Trophoblast cell (in vitro differentiated cells and primary cell): ENCODE results near the gene ENPP6.

ENCODE experiments used
- DNase-seq, 2 donors: peaks; one replicate each; pipeline ENCODE4 v3.0.0-alpha.2; 2016
- H2AFZ ChIP-seq: 2 replicates; pipeline ENCODE4 v1.6.1; 2013; ENCODE audit warnings: low read length, moderate library complexity, mild to moderate bottlenecking; ENCODE audit not compliant: insufficient read depth, poor library complexity
- H2AK5ac ChIP-seq: 2 replicates; pipeline ENCODE4 v1.6.1; 2013; ENCODE audit warnings: mild to moderate bottlenecking, low read length
- H2BK120ac ChIP-seq: 2 replicates; pipeline ENCODE4 v1.6.1; 2013; ENCODE audit warnings: low read length, mild to moderate bottlenecking, moderate library complexity; ENCODE audit not compliant: insufficient read depth, poor library complexity
- H2BK12ac ChIP-seq: 2 replicates; pipeline ENCODE4 v1.6.1; 2013; ENCODE audit warnings: mild to moderate bottlenecking, low read length, moderate library complexity
- H2BK5ac ChIP-seq: 2 replicates; pipeline ENCODE4 v1.6.1; 2013; ENCODE audit warnings: low read length, low read depth, moderate library complexity, mild to moderate bottlenecking; ENCODE audit not compliant: poor library complexity
- H3K14ac ChIP-seq: 2 replicates; pipeline ENCODE4 v1.6.1; 2013; ENCODE audit warnings: mild to moderate bottlenecking, low read length
- H3K18ac ChIP-seq: 2 replicates; pipeline ENCODE4 v1.6.1; 2013; ENCODE audit warnings: mild to moderate bottlenecking, low read length
- H3K23ac ChIP-seq: 2 replicates; pipeline ENCODE4 v1.6.1; 2013; ENCODE audit warnings: low read length
- H3K27ac ChIP-seq: 2 replicates; pipeline ENCODE4 v1.5.1; 2013; ENCODE audit warnings: low read depth, mild to moderate bottlenecking, inconsistent platforms, low read length, moderate library complexity
- H3K27me3 ChIP-seq: 2 replicates; pipeline ENCODE4 v1.6.1; 2013; ENCODE audit warnings: inconsistent platforms, mild to moderate bottlenecking, low read length, moderate library complexity; ENCODE audit not compliant: insufficient read depth
- H3K36me3 ChIP-seq, 2 experiments: 1 replicate in 1 of 2; 2 replicates in 1 of 2; pipeline ENCODE4 v1.6.1; 2013; ENCODE audit warnings: low read length in 2 of 2, mild to moderate bottlenecking in 2 of 2, moderate library complexity in 1 of 2; ENCODE audit not compliant: insufficient read depth in 2 of 2, control insufficient read depth in 1 of 2
- H3K4ac ChIP-seq: 2 replicates; pipeline ENCODE4 v1.6.1; 2013; ENCODE audit warnings: low read depth, mild to moderate bottlenecking, low read length, moderate library complexity
- H3K4me1 ChIP-seq, 2 experiments: 1 replicate in 1 of 2; 2 replicates in 1 of 2; pipeline ENCODE4 v1.6.1; 2013; ENCODE audit warnings: low read length in 2 of 2, mild to moderate bottlenecking in 2 of 2, moderate library complexity in 1 of 2; ENCODE audit not compliant: insufficient read depth in 2 of 2, control insufficient read depth in 1 of 2
- H3K4me2 ChIP-seq: 2 replicates; pipeline ENCODE4 v1.6.1; 2013; ENCODE audit warnings: inconsistent platforms, mild to moderate bottlenecking, low read length, moderate library complexity
- H3K4me3 ChIP-seq: 2 replicates; pipeline ENCODE4 v1.5.1; 2013; ENCODE audit warnings: mild to moderate bottlenecking, low read depth, low read length, inconsistent platforms
- H3K79me1 ChIP-seq: one replicate; pipeline ENCODE4 v1.6.1; 2013; ENCODE audit warnings: low read length
- H3K79me2 ChIP-seq: 2 replicates; pipeline ENCODE4 v1.6.1; 2013; ENCODE audit warnings: low read length, mild to moderate bottlenecking; ENCODE audit not compliant: control insufficient read depth, insufficient read depth, poor library complexity
- H3K9ac ChIP-seq: 2 replicates; pipeline ENCODE4 v1.6.1; 2013; ENCODE audit warnings: mild to moderate bottlenecking, low read length
- H3K9me3 ChIP-seq: 2 replicates; pipeline ENCODE4 v1.6.1; 2013; ENCODE audit warnings: low read depth, mild to moderate bottlenecking, control low read depth, inconsistent platforms, low read length; ENCODE audit not compliant: insufficient read depth
- H4K12ac ChIP-seq: 2 replicates; pipeline ENCODE4 v1.6.1; 2013; ENCODE audit warnings: low read depth, mild to moderate bottlenecking, low read length, moderate library complexity
- H4K8ac ChIP-seq: 2 replicates; pipeline ENCODE4 v1.6.1; 2013; ENCODE audit warnings: low read depth, mild to moderate bottlenecking, low read length, moderate library complexity
- H4K91ac ChIP-seq: one replicate; pipeline ENCODE4 v1.6.1; 2013; ENCODE audit warnings: low read depth, mild to moderate bottlenecking, low read length, moderate library complexity
- WGBS: extraction: QIAGEN DNeasy Blood & Tissue Kit; methylation state at CpG from one replicate; pipeline ENCODE4 v1.1.7; 2013; ENCODE audit warnings: missing lambda C conversion rate; ENCODE audit not compliant: insufficient read length, insufficient coverage; ENCODE audit errors: extremely low coverage; 5-methylcytosine and 5-hydroxymethylcytosine counted together

The ENPP6 gene

DNA sequence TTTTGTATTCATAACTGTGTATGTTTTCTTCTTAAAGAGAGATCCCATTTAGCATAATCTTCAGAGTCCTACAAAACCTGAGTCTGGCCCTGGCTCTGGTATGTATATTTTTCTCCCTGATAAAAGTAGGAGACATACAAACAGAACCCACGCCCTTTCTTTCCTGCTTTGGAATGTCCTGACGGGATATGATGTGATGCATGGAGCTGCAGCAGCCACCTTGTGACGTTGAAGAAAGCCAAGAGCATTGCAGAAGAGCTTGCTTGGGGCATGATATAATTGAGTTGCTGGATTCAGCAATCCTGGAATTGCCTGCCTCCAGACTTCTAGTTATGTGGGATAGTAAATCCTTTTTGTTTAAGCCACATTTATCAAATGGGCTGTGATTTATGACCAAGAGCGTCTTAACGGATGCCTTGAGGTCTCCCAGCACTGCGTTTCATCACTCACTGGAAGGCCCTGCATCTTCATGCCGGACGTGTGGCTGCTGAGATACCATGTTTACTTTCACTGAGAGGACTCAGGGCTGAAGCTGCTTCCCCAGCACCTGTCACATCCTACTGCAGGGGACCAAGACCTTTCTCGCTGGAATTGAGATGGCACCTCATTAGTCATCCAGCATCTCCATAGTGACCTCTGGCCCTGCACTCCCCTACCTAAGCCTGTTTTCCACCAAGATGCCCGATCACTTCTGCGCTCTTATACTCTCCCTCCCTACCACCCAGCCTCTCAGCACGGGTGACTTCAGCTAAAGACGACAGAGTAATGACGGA, 107.0 kb downstream of the ENPP6 start:
- Histone ChIP-seq H3K4me3 (no peak overlapping the region), H3K23ac (no peak overlapping the region), H3K27me3 (no peaks in the 10 kb centered on the region), H3K79me1 (no peaks in the 10 kb centered on the region), H3K4me2 (no peak overlapping the region), H3K9ac (no peak overlapping the region), H2AFZ (no peak overlapping the region), H3K9me3 (peaks cover 10% of the 10 kb centered on the region), H3K4me1 (no peaks in the 10 kb centered on the region), H4K8ac (no peak overlapping the region), H3K14ac (no peak overlapping the region), H3K4ac (no peak overlapping the region), H2BK5ac (no peak overlapping the region), H3K27ac (no peak overlapping the region), H3K79me2 (no peaks in the 10 kb centered on the region), H2BK12ac (no peak overlapping the region), H4K91ac (no peak overlapping the region), H3K18ac (no peak overlapping the region), H4K12ac (no peak overlapping the region), H2BK120ac (no peak overlapping the region), H2AK5ac (no peak overlapping the region), H3K36me3 (no peaks in the 10 kb centered on the region)
- no CpG with 5 or more reads among the region's 14 CpGs for WGBS
- DNase-seq: no peak

DNA sequence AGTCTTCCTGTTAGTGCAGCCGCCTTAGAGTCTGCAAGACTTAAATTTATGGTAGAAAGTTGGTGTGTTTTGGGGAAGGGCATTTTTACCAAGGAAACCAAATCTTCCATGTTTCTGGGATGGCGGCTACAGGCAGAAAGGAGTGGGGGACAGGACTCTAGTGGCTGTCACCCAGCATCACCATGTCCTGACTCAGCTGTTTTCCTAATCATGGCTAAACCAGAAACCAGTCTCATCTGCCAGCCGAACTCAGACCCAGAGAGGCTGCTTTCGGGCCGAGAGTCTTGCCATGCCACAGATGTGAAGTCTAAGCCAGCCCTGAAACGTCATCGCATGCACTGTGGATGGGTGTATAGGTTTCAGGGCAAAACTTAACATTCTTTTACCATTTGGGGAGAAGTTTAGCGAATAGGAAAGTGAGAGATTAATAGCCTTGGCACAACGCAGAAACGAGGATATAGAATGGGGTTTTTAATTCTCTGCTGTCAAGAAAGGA, 109.6 kb downstream of the ENPP6 start:
- WGBS: no CpG with 5 or more reads among the region's 10 CpGs
- Histone ChIP-seq H3K9ac (no peak overlapping the region), H3K36me3 (no peaks in the 10 kb centered on the region), H2BK12ac (no peak overlapping the region), H3K27ac (no peak overlapping the region), H3K27me3 (no peaks in the 10 kb centered on the region), H3K4me1 (peaks cover 4 to 9% of the 10 kb centered on the region in 2 experiments), H2AK5ac (no peak overlapping the region), H3K4ac (no peak overlapping the region), H4K8ac (no peak overlapping the region), H2BK5ac (no peak overlapping the region), H2BK120ac (no peak overlapping the region), H3K4me3 (no peak overlapping the region), H4K12ac (no peak overlapping the region), H3K14ac (no peak overlapping the region), H2AFZ (no peak overlapping the region), H3K23ac (no peak overlapping the region), H3K79me2 (no peaks in the 10 kb centered on the region), H3K79me1 (no peaks in the 10 kb centered on the region), H4K91ac (no peak overlapping the region), H3K4me2 (no peak overlapping the region), H3K9me3 (peaks cover 6% of the 10 kb centered on the region), H3K18ac (no peak overlapping the region)
- DNase-seq: no peak

DNA sequence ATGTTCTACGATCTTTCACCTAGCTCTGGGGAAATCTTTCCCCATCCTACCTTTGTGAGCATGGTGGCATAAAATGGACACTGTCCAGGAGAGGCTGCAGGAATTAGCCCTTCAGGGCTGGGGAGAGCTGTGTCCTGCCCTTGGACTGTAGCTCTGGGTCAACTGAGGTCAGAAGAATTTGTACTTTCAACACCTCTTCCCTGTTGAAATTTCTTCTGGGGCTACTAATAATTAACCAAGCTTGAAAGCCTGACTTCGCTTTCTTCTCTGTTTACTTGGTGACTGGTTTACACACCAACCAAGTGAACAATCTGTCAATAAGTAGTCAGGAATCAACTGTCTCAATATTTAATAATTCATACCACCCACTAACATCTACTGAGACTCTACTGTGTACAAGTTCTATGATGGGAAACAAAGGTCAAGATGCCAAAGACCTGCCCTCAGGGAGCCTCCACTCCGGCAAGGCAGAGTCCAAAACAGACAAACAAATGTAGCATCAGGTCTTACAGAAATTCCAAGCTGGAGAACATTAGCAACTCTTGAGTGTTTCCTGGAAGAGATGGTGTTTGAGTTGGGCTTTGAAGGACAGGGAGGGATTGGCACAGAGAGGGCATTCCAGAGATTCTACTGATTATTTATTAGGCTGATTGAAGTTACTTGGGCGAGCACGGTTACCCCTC, 113.1 kb downstream of the ENPP6 start:
- no peak overlapping the region for H4K12ac ChIP-seq
- no peak overlapping the region for H3K4ac ChIP-seq
- no peak overlapping the region for H2AK5ac ChIP-seq
- H3K27ac ChIP-seq: peak overlapping the region; percentile 12
- H3K79me1 ChIP-seq: no peaks in the 10 kb centered on the region
- no peak overlapping the region for H3K14ac ChIP-seq
- no peak overlapping the region for H3K18ac ChIP-seq
- no peak overlapping the region for H3K4me3 ChIP-seq
- peak overlapping the region; percentile 15 for H3K4me2 ChIP-seq
- H2BK120ac ChIP-seq: no peak overlapping the region
- H3K23ac ChIP-seq: no peak overlapping the region
- H3K27me3 ChIP-seq: no peaks in the 10 kb centered on the region
- H3K9ac ChIP-seq: no peak overlapping the region
- WGBS: no CpG with 5 or more reads among the region's 5 CpGs
- no peak for DNase-seq
- H3K36me3 ChIP-seq: no peaks in the 10 kb centered on the region
- H4K91ac ChIP-seq: no peak overlapping the region
- no peaks in the 10 kb centered on the region for H3K79me2 ChIP-seq
- H2AFZ ChIP-seq: no peak overlapping the region
- H2BK12ac ChIP-seq: no peak overlapping the region
- peaks cover 4 to 9% of the 10 kb centered on the region in 2 experiments for H3K4me1 ChIP-seq
- H2BK5ac ChIP-seq: no peak overlapping the region
- no peak overlapping the region for H4K8ac ChIP-seq
- H3K9me3 ChIP-seq: peaks cover 1% of the 10 kb centered on the region

GRCh38 chr4:184103527-184104264, 114.0 kb downstream of the ENPP6 start:
- no peaks in the 10 kb centered on the region for H3K79me1 ChIP-seq
- H3K36me3 ChIP-seq: no peaks in the 10 kb centered on the region
- H4K8ac ChIP-seq: no peak overlapping the region
- no peak overlapping the region for H3K4me3 ChIP-seq
- H4K12ac ChIP-seq: no peak overlapping the region
- H3K4ac ChIP-seq: no peak overlapping the region
- H2BK5ac ChIP-seq: peak overlapping the region; percentile 18
- H2AFZ ChIP-seq: no peak overlapping the region
- H3K4me1 ChIP-seq: peaks cover 4 to 9% of the 10 kb centered on the region in 2 experiments
- WGBS: no CpG with 5 or more reads among the region's 16 CpGs
- no peak overlapping the region for H2BK12ac ChIP-seq
- H2AK5ac ChIP-seq: no peak overlapping the region
- H3K14ac ChIP-seq: no peak overlapping the region
- no peak overlapping the region for H2BK120ac ChIP-seq
- H3K23ac ChIP-seq: no peak overlapping the region
- H3K4me2 ChIP-seq: no peak overlapping the region
- peak overlapping the region; percentile 14 for H3K27ac ChIP-seq
- H3K9ac ChIP-seq: no peak overlapping the region
- H3K27me3 ChIP-seq: no peaks in the 10 kb centered on the region
- no peak overlapping the region for H3K18ac ChIP-seq
- H4K91ac ChIP-seq: no peak overlapping the region
- H3K9me3 ChIP-seq: peaks cover 1% of the 10 kb centered on the region
- no peak for DNase-seq
- no peaks in the 10 kb centered on the region for H3K79me2 ChIP-seq
